NCI-H2171 treated with DMSO at 0.1 percent for 48 hours (cell line): Measurements from ENCODE around the gene CAAP1.
"Not testable (repeated sequence)": the region's sequence is repeated elsewhere in the genome, so short reads cannot be mapped to it uniquely, and the experiment has no call there.

Experiments
- DNase-seq: peaks from one replicate; lab custom pipeline; 2025; lab: John Stamatoyannopoulos, UW

Gene CAAP1

GRCh38 chr9:26892251-26893029 is at the start of gene CAAP1:
Gene CAAP1, minus strand, starts transcription at chr9:26892802. Its CDS starts 87 bp downstream, at chr9:26892715.
- peak; percentile 77 for DNase-seq

DNA sequence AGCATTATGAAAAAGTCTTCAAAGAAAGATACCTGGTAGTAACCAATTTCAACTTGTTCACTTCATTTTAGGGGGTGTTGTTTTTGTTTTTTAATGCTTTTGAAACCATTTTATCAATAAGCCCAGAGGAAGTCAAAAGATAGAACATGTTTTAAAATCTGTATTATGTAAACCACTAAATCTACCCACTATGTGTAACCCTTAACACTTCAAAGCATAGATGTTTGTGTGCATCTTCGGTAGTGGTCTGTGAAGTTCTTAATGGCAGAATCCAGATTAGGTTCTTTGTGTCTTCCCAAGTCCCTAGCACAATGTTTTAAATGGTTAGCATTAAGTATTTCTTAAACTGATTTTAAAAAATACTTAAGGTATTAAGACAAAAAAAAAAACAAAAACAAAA is 48.2 kb upstream of the CAAP1 start:
- no peak for DNase-seq

DNA sequence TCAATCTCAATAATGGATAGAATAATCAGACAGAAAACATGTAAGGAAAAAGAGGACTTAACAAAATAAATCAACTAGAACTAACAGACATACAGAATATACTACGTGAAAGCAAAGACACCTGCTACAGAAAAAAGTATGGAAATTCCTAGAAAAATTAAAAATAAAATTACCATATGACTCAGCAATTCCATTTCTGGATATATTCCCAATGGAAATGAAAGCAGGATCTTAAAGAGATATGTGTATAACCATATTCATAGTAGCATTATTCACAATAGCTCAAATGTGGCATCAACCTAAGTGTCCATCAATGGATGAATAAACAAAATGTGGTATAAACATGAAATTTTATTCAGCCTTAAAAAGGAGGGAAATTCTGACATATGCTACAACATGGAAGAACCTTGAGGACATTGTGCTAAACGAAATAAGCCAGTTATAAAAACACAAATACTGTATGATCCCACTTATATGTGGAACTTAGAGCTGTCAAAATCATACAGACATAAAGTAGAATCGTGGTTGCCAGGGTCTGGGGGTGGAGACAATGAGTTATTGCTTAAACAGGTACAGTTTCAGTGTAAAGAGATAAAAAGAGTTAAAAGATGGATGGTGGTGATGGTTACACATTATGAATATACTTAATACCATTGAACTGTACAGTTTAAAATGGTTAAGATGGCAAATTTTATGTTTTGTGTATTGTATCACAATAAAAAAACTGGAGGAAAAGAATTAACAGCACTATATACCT is 47.5 kb upstream of the CAAP1 start:
- DNase-seq: no peak

GRCh38 chr9:26937816-26938371 is 45.3 kb upstream of the CAAP1 start:
- no peak for DNase-seq

DNA sequence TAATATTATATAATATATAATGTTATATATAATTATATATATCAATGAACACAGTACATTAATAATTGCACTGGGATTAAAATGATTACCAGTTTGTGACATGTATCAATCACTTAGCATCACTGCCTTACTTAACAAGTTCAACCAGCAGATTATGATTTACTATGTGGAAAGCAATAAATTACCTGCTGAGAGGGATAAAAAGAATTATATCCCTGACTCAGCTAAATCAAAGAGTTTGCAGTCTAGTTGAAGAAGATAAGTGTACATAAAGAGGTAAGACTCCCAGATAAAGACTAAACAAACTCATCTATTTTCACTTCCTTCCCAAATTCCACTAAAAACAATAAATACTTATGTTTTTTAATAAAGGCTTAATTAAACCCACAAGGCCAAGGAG is 43.2 kb upstream of the CAAP1 start:
- DNase-seq: no peak

DNA sequence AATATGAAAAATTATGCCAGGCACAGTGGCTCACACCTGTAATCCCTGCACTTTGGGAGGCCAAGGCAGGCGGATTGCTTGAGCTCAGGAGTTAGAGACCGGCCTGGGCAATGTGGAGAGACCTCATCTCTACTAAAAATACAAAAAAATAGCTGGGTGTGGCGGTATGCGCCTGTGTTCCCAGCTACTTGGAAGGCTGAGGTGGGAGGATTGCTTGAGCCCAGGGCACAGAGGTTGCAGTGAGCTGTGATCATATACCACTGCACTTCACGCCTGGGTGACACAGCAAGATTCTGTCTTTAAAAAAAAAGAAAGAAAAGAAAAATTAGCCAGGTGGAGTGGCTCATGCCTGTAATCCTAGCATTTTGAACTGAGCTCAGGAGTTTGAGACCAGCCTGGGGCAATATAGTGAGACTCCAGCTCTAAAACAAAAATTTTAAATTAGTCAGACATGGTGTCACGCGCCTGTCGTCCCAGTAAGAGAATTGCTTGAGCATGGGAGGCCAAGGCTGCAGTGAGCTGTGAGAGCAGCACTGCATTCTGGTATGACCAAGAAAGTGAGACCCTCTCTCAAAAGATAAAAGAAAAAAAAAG is 36.4 kb upstream of the CAAP1 start:
- no peak for DNase-seq

DNA sequence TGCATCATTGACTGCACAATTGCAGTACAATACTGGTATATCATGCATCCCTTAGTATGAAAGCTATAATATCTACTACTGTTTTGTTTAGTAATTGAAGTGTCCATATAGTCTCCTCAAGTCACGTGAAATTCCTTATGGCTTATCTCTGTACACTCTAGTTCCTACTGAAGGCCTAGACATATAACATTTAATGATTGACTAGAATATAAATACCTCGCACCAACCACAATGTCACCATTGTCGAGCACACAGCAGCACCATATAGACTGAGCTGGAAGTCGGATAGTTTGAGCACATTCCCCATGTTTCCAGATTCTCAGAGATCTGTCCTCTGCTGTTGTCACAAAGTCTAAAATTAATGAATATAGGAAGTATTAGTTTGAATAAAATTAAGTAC is 33.0 kb upstream of the CAAP1 start:
- DNase-seq: no peak

GRCh38 chr9:26919698-26920097 is 27.1 kb upstream of the CAAP1 start:
- DNase-seq: no peak

DNA sequence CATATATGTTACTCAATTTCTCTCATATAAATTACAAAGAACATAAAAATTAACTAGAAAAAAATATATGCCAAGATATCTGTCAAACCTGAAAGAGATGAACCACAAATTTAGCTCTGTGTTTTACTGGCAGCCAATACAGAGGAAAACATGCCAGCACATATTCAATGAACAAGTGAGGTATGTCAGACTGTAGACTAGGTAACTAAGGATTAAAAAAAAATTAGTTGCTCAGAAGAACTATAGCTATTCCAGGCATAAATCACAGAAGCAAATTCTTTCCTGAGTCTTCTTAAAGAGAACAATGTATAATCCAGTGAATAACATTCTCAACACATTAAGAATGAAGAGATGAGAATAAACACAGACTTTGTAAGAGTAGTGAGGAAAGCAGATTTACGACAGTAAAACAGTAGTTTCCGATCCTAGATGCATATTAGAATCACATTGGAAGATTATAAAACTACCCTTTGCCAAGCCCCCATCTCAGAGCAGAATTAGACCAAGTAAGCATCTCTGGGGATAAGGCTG is 20.6 kb upstream of the CAAP1 start:
- DNase-seq: no peak

DNA sequence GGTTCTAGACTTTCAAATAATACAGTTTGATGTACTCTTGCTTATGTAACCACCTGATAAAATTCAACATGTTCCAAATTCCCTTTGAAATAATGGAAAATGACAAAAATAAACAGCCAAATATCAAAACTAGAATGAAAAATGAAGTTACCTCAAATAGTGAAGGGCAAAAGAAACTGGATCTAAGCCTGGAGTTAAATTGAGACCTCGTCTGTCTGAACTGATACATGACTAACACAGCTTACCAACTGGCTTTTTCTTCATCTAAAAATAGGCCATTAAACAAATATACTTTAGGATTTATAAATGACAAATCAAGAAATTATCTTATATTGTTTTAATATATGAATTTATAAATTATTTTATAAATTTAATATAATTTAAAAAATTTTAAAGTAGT is 12.1 kb upstream of the CAAP1 start:
- DNase-seq: no peak

DNA sequence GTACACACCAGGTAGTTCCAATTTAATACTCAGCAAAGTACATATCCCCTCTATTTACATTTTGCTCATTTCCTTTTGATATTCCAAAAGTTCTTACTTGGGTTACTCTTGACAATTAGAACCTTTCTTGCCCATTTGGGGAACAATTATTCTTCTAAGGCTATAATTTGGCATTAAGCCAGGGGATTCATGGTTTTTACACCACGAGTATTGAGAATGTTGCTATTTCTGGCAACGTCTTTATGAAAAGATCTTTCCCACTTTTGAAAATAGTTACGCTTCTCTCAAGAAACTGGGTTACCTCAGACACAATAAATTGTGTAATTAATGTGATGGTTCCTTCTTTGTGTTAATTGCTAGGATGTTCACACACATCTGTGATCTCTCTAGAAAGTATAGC is 11.5 kb upstream of the CAAP1 start:
- DNase-seq: no peak

DNA sequence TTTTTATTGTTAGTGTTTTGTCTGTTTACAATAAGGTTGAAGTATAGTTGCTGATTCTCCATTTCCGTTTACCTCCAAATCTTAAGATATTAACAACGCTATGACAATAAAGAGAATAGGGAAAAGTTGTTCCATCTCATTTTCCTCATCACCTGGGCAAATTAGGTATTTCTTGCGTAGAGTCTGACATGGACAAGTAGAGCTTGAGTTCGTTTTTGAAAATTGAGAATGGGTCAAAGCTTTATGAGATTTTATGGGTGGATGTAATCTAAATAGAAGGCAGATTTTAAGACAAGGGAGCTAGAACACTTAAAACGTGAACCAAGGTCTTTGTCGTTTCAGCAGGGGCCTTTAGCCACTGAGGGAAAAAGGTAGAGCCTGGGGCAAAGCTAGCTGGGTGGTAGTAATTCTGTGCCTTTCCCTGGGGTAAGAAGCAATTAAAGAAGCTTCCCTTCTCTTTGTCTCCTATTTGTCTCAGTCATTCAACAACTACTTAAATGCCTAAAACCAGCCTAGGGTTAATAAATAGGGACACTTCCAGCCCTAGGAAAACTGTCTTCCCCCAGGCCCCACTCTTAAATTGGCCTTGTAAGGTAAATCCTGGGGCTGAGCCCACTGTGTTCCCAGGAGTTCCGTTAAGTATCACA is 551 bp upstream of the CAAP1 start:
- DNase-seq: no peak

DNA sequence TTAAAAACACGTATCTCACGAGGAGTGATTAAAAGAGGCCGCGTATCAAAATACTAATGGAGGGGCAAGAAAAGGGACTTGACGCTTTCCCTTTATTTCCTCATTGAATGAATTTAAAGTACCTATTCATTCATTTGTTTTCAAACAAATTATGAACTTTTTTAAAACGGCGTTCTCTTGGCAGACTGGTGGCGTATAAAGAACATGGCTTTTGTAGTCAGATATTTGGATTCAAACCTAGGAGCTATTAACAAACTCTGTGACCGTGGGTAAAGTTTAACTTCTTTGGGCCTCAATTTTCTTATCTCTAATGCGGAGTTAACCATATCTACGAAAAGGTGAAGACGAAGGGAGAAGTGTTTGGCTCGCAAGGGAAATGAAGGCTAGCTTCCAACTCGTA is 876 bp downstream of the CAAP1 start:
- no peak for DNase-seq

DNA sequence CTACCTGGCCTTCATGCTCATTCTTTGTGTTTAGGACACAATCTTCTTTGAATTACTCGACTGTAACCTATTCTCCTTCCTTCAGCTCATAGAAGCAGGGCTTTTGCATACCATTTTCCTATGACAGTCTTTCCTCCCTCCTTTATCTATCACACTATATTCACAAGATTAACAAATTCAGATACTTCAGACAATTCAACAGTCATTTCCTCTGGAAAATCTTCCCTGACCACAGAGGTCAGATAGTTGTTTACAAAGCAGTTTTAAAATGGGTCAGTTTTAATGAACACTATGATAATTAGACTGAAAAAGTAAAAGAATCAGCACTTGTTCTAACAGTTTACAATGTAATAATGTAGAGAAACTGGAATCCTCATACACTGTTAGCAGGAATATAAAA is 4.3 kb downstream of the CAAP1 start:
- no peak for DNase-seq

DNA sequence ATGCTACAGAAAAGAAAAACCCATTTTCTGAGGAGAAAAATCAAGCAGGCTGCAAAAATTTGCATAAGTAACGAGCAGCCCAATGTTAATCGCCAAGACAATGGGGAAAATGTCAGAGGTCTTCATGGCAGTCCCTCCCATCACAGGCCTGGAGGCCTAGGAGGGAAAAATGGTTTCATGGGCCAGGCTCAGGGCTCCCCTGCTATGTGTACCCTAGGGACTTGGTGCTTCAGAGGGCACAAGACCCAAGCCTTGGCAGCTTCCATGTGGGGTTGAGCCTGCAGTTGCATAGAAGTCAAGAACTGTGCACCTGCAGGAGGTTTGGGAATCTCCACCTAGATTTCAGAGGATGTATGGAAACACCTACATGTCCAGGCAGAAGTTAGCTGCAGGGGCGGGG is 10.4 kb downstream of the CAAP1 start:
- DNase-seq: no peak

DNA sequence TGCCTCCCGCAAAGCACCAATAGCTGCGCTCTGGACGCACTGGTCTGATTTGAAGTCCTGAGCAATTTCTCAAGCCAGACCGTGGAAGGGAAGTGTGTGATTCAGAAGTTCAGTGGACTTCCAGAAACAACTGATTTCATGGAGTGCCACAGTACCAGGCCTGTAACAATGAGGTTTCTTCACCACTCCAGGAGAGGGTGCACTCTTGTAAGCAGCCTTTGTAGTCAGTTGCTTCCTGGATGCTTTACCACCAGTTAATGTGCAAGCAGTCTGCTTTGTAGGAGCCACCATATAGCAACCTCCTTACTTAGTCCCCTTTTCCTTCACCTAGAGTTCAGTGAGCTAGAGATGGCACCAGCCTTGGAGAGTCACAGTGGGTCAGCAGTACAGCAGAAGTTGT is 12.3 kb downstream of the CAAP1 start:
- no peak for DNase-seq

DNA sequence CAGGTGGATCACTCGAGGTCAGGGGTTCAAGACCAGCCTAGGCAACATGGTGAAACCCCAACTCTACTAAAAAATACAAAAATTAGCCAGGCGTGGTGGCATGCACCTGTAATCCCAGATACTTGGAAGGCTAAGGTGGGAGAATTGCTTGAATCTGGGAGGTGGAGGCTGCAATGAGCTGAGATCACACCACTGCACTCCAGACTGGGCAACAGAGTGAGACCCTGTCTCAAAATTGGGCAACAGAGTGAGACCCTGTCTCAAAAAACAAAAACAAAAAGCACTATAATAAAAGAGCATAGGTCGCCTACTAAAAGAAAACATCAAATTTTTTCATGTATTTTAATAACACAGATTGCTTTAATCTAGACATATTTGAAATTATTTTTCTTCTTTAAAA is 17.4 kb downstream of the CAAP1 start:
- DNase-seq: not testable (repeated sequence)

GRCh38 chr9:26870292-26870691 is 22.3 kb downstream of the CAAP1 start:
- DNase-seq: no peak

- DNase-seq: no peak
Measured at GRCh38 chr9:26863074-26863473, 29.5 kb downstream of the CAAP1 start.

DNA sequence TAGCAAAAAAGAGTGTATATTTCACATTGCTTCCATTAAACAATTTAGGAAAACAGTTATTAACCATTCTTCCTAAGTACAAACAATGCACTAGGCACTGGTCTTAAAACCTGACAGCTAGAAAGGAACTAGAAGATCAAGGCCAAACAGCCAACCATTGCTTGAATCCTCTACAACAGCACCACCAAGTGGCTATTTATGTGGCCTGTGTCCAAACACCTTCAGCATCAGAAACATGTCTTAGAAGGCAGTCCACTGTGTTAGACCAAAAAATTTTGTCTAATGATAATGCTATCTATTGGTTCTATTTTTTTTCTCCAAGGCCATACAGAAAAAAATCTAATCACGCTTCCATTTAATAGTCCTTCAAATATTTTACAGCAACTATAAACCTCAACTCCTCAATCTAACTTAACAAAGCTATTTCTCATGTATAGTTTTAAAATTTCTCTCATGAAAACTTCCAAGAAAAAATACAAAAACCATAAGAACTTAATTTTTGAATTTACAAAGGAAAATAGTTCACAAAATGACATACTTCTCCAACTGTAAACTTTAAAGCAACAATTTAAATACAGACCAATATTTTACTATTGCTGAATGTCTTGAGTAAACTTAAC is 36.1 kb downstream of the CAAP1 start:
- peak; percentile 13 for DNase-seq

- DNase-seq: no peak
Measured at GRCh38 chr9:26850995-26851394, 41.6 kb downstream of the CAAP1 start.

DNA sequence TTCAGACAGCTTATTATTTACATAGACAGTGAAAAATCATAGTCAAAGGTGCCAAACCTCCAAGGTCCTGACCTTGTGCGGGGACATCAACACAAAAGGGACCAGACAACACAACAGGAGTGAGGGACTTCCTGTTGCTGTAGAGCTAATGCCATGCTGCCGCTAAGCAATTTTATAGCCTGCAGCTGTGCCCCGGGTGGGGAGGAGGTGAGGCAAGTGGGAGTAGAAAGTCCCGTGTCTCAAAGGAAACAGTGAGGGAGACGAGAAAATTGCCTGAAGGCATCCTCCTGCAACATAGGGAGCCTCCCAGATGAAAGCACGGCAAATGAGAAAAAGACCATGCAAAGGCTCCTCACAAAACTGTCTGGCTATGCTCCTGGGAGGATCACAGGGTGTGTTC is 58.8 kb downstream of the CAAP1 start:
- no peak for DNase-seq
